ENCODE data around the gene CSRP3.
"Not testable (repeated sequence)": the region's sequence is repeated elsewhere in the genome, so short reads cannot be mapped to it uniquely, and the experiment has no call there.

The CSRP3 gene

GRCh38 chr11:19185516-19186052 lies 16.2 kb downstream of the CSRP3 start:
- DNase-seq (ENCODE audit: low spot score) = no peak

GRCh38 chr11:19185036-19185435 lies 16.7 kb downstream of the CSRP3 start:
- DNase-seq (ENCODE audit: low spot score) = no peak

GRCh38 chr11:19183646-19184045 lies 18.1 kb downstream of the CSRP3 start:
- no peak for DNase-seq (ENCODE audit: low spot score)

DNA sequence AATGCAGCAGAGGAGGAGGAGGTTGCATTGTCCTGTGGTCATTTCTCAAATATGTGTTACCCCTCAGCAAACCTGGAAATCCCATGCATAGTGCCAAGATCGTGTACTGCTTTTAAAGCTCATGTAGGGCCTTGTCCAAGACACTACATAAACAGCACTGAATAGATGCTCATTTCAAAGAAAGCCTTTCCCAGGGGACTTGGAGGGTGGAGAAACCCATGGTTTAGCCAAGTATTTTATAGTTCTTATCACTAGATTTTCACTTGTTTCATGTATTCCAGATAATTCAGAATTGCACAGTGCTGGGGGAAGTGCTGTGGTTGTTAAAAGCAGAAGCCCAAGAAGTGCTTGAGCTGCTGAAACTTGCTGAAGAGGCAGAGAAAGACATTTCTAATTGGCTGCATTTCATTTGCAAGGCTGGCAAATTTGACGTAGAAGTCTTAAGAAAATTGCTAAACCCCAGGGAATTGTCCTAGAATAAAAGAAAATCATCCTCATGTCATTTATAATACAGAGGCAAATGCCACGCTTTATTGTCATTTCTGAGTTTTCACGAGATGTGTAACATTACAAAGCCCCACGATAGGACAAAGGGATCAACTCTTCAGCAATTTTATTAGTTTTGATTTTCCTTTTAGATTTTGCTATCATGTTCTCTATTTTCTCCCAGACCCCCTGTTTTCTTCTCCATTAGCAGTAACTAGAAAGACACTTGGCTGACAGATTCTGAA lies 20.1 kb downstream of the CSRP3 start:
- DNase-seq (ENCODE audit: low spot score) = no peak

GRCh38 chr11:19176629-19177186 lies 25.1 kb downstream of the CSRP3 start:
- no peak for DNase-seq (ENCODE audit: low spot score)

DNA sequence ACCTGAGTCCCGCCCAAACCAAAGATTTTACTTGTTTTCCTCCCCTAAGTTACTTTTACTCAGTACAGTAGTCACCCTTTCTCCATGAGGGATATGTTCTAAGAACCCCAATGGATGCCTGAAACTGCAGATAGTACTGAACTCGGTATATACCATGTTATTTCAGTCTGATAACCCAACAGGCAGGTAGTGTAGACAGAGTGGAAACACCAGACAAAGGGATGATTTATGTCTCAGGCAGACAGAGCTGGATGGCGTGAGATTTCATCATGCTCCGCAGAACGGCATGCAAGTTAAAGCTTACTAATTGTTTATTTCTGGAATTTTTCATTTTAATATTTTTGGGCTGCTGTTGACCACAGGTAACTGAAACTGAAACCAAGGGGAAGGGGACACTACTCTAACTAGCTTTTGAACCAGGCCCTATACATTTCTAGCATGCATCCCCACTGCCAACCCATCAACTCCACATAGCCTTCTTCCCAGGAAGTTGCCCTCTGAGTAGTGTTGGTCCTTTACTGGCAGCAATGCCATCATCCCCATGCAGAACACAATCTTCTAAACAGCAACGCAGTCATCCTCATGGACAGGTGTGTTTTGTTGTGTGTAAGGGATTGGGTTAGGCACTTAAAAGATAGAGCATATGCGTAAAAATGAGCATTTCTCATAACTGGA lies 27.7 kb downstream of the CSRP3 start:
- DNase-seq (ENCODE audit: low spot score) = no peak

- DNase-seq (ENCODE audit: low spot score) = no peak
Observed at GRCh38 chr11:19173004-19173689, 28.6 kb downstream of the CSRP3 start.

DNA sequence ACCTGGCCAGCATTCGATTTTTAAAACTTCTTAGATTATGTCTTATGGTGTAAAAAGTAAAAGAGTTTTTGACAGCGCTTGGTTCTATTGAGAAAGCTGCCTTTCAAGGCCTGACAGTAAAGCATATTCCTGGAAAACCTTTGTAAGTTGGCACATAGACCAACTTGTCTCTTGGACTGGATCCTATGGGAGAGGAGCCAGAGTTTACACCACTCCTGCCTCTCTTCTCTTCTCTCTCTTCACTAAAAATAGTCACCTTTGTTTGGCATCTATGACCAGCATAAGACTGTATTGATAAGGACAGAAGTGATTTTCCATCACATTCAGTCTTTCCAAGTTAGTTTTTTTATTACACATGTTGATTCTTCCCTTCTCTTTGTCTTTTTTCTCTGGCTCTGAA lies 33.7 kb downstream of the CSRP3 start:
- DNase-seq (ENCODE audit: low spot score) = no peak

- DNase-seq (ENCODE audit: low spot score) = no peak
Observed at GRCh38 chr11:19164881-19165280, 36.9 kb downstream of the CSRP3 start.

- no peak for DNase-seq (ENCODE audit: low spot score)
Observed at GRCh38 chr11:19164230-19164855, 37.4 kb downstream of the CSRP3 start.

DNA sequence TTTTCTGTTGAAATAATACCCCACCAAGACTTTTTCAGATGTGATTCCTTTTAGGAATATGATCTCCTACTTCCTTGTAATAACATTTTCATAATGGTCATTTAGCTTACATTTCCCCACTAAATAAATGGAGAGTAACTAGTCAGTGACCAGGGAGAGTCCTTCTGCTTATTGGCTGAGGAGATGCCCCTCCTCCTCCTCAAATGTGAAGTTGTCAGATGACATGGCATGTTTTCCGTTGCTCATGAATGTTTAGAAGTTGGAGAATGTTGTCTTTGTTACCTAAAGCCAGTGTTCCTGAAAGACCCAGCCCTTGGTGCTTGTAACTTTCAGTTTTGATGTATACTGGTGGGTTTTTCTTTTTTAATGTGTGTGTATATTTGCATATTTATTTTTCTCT lies 38.2 kb downstream of the CSRP3 start:
- DNase-seq (ENCODE audit: low spot score) = no peak

DNA sequence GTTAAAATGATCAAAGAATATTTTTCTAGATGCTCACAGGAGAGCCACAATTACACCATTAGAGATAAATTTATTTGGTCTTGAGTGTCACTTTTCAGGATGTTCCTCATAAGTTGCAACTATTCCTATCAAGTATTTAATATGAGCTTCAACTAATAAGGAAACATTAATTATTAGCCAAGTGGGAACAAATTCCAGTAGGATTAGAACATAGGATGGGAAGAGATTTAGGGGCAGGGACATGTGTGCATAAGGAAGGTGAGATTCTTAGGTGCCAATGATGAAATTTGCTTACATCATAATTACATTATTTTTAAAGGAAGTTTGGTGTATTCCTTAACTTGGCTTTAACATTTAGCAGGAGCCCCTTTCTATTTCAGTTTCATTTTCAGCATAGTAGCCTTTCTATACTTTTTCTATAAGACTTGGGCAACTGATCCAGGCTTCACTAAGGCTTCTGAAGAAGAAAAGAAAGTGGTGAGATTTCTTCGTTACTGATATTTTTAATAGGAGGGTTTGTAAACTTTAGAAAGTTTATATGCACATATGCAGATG lies 38.8 kb downstream of the CSRP3 start:
- no peak for DNase-seq (ENCODE audit: low spot score)

DNA sequence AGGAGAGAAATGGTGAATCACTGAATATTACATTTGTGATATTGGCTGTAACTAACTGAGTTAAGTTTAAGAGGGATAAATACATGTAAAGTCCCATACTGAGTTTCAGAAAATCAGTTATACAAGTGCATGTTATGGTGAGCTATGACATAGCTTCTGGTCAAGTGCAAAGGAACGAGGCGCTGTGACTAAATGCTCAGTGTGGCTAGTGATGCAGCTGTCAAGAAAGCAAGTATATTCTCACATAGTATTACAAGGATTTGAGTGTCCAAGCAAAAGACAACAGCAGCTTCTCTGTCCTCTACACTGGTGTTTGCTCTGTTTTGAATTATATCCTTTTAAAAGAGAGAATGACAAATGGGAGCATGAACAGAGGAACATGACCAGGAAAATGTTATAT lies 40.1 kb downstream of the CSRP3 start:
- DNase-seq (ENCODE audit: low spot score) = no peak

DNA sequence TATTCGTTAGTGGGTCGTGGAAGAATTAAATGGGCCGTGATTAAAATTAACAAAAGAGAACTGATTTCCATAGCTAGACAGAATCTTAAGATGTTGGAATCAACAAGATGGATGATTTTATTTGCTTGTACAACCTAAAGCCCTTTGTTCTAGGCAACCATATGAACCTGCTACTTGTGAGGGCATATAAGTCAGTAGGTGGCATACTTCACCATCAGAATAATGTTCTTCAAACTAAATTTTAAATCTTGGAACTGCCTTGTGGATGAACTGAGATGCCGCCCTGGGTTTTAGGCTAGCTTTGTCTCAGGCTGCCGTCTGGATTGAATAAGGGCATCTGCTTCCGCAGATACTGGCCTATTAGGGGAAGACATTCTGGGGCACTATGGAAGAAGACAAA lies 40.9 kb downstream of the CSRP3 start:
- DNase-seq (ENCODE audit: low spot score) = no peak

- DNase-seq (ENCODE audit: low spot score) = no peak
Observed at GRCh38 chr11:19156892-19157291, 44.9 kb downstream of the CSRP3 start.

GRCh38 chr11:19145319-19145718 lies 56.5 kb downstream of the CSRP3 start:
- no peak for DNase-seq (ENCODE audit: low spot score)

DNA sequence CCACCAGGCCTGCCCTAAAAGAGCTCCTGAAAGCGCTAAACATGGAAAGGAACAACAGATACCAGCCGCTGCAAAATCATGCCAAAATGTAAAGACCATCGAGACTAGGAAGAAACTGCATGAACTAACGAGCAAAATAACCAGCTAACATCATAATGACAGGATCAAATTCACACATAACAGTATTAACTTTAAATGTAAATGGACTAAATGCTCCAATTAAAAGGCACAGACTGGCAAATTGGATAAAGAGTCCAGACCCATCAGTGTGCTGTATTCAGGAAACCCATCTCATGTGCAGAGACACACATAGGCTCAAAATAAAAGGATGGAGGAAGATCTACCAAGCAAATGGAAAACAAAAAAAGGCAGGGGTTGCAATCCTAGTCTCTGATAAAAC lies 64.9 kb downstream of the CSRP3 start:
- DNase-seq (ENCODE audit: low spot score) = not testable (repeated sequence)

DNA sequence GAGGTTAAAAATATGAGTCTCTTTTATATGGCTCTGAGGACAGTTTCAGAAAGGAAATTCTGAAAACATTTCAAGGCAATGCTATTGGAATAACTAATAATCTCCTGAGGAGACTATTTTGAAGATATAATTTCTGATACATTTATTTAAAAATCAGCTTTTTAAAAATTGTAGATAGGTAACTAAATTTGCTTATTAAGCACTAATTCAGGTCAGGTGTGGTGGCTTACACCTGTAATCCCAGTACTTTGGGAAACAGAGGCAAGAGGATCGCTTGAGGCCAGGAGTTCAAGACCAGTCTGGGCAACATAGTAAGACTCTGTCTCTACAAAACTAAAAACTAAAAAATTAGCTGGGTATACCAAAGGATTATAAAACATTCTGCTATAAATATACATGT lies 67.8 kb downstream of the CSRP3 start:
- no peak for DNase-seq (ENCODE audit: low spot score)

Measured in HuH-7 (cell line).